ENCODE measurements around the gene HIPK3.
"Not testable (repeated sequence)": the region's sequence is repeated elsewhere in the genome, so short reads cannot be mapped to it uniquely, and the experiment has no call there.

Gene HIPK3

GRCh38 chr11:33303541-33303940 is 46.4 kb downstream of the HIPK3 start:
- no peak for DNase-seq (ENCODE audit: low read depth in 1 of 2, low spot score in 1 of 2)
- H3K27me3 ChIP-seq (ENCODE audit: insufficient read depth, poor library complexity, severe bottlenecking): no peaks in the 10 kb centered on the region
- no peak overlapping the region for H3K27ac ChIP-seq (replicated peaks)
- no peak overlapping the region for H3K4me3 ChIP-seq (replicated peaks; ENCODE audit: insufficient read depth, low read length)
- no peak for TF ChIP-seq POLR2AphosphoS5 (IDR thresholded peaks at IDR 0.05; ENCODE audit: low read depth)
- no peak for TF ChIP-seq REST (IDR thresholded peaks at IDR 0.05; ENCODE audit: insufficient replicate concordance, low read depth)
- no peak for TF ChIP-seq CTCF (IDR thresholded peaks at IDR 0.05; ENCODE audit: insufficient read depth, low read length)
- TF ChIP-seq SPI1 (IDR thresholded peaks at IDR 0.05; ENCODE audit: borderline replicate concordance, low read depth): no peak
- no peak for TF ChIP-seq GABPA (IDR thresholded peaks at IDR 0.05; ENCODE audit: low read depth)

GRCh38 chr11:33306821-33307220 is 49.6 kb downstream of the HIPK3 start:
- not testable (repeated sequence) for DNase-seq (ENCODE audit: low read depth in 1 of 2, low spot score in 1 of 2); H3K27ac ChIP-seq (replicated peaks); H3K4me3 ChIP-seq (replicated peaks; ENCODE audit: insufficient read depth, low read length); H3K27me3 ChIP-seq (ENCODE audit: insufficient read depth, poor library complexity, severe bottlenecking)

DNA sequence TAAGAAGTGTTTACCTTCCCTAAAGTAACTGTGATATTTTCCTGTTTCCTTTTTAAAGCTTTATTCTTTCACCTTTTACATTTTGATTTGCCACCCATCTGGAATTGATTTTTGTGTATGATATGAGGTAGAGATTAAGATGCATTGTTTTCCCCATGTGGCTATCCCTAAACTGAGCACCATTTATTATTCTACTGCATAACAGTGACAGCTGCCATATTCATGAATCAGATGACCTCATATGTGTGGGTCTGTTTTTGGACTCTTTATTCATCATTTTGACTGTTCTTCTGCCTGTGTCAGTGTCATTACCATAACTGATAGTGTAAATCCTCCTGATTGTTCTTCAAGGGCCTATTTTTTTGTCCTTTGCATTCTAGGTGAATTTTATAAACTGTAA is 50.8 kb downstream of the HIPK3 start:
- Histone ChIP-seq H3K27ac (replicated peaks) (no peak overlapping the region), H3K4me3 (replicated peaks; ENCODE audit: insufficient read depth, low read length) (no peak overlapping the region)
- no peak for DNase-seq (ENCODE audit: low read depth in 1 of 2, low spot score in 1 of 2)

More for the DNA sequence above, 50.8 kb downstream of the HIPK3 start:
- TF ChIP-seq GABPA (IDR thresholded peaks at IDR 0.05; ENCODE audit: low read depth): no peak
- no peak for TF ChIP-seq REST (IDR thresholded peaks at IDR 0.05; ENCODE audit: insufficient replicate concordance, low read depth)
- no peak for TF ChIP-seq SPI1 (IDR thresholded peaks at IDR 0.05; ENCODE audit: borderline replicate concordance, low read depth)
- no peak for TF ChIP-seq POLR2AphosphoS5 (IDR thresholded peaks at IDR 0.05; ENCODE audit: low read depth)
- no peak for TF ChIP-seq CTCF (IDR thresholded peaks at IDR 0.05; ENCODE audit: insufficient read depth, low read length)
- no peaks in the 10 kb centered on the region for H3K27me3 ChIP-seq (ENCODE audit: insufficient read depth, poor library complexity, severe bottlenecking)
